GM18498 (cell line): ENCODE measurements around the gene PTPRM.

Experiments
- ATAC-seq: cut with Tn5 transposase; IDR thresholded peaks from one replicate; pipeline ENCODE4 v1.9.1; 2021; ENCODE audit warnings: mild to moderate bottlenecking, moderate library complexity; ENCODE audit not compliant: unreplicated experiment

The PTPRM gene

GRCh38 chr18:8197499-8197898, 630.4 kb downstream of the PTPRM start:
- ATAC-seq = no peak

- ATAC-seq = no peak
Observed at GRCh38 chr18:8207996-8208395, 640.9 kb downstream of the PTPRM start.

- ATAC-seq = no peak
Observed at GRCh38 chr18:8208716-8209115, 641.6 kb downstream of the PTPRM start.

GRCh38 chr18:8212896-8213780, 646.0 kb downstream of the PTPRM start:
- no peak for ATAC-seq

GRCh38 chr18:8215741-8216140, 648.6 kb downstream of the PTPRM start:
- no peak for ATAC-seq

- no peak for ATAC-seq
Observed at GRCh38 chr18:8217051-8217564, 650.0 kb downstream of the PTPRM start.

GRCh38 chr18:8218197-8218596, 651.1 kb downstream of the PTPRM start:
- no peak for ATAC-seq

GRCh38 chr18:8221452-8221851, 654.3 kb downstream of the PTPRM start:
- ATAC-seq = no peak

- no peak for ATAC-seq
Observed at GRCh38 chr18:8224576-8224975, 657.5 kb downstream of the PTPRM start.

GRCh38 chr18:8229040-8229439, 661.9 kb downstream of the PTPRM start:
- ATAC-seq = no peak

- no peak for ATAC-seq
Observed at GRCh38 chr18:8229787-8230186, 662.7 kb downstream of the PTPRM start.

- no peak for ATAC-seq
Observed at GRCh38 chr18:8231316-8231715, 664.2 kb downstream of the PTPRM start.

- no peak for ATAC-seq
Observed at GRCh38 chr18:8232791-8233190, 665.7 kb downstream of the PTPRM start.

- no peak for ATAC-seq
Observed at GRCh38 chr18:8235894-8236293, 668.8 kb downstream of the PTPRM start.

- no peak for ATAC-seq
Observed at GRCh38 chr18:8238507-8238906, 671.4 kb downstream of the PTPRM start.

GRCh38 chr18:8241731-8242130, 674.6 kb downstream of the PTPRM start:
- ATAC-seq = no peak

GRCh38 chr18:8242151-8242696, 675.1 kb downstream of the PTPRM start:
- ATAC-seq = no peak

- no peak for ATAC-seq
Observed at GRCh38 chr18:8247700-8248099, 680.6 kb downstream of the PTPRM start.

- no peak for ATAC-seq
Observed at GRCh38 chr18:8248576-8248975, 681.5 kb downstream of the PTPRM start.

- no peak for ATAC-seq
Observed at GRCh38 chr18:8249811-8250210, 682.7 kb downstream of the PTPRM start.

- no peak for ATAC-seq
Observed at GRCh38 chr18:8252371-8252770, 685.3 kb downstream of the PTPRM start.

GRCh38 chr18:8253944-8254343, 686.8 kb downstream of the PTPRM start:
- no peak for ATAC-seq
